ENCODE results near the gene ABCF1.

ABCF1 gene

GRCh38 chr6:30626484-30627366, 55.5 kb downstream of the ABCF1 start, which contains the start of gene ATAT1:
TSS of gene ATAT1 (plus strand) at chr6:30626874.
- peak; percentile 83 for DNase-seq (ENCODE audit: low read depth, low spot score)

GRCh38 chr6:30635834-30636233, 64.6 kb downstream of the ABCF1 start:
- no peak for DNase-seq (ENCODE audit: low read depth, low spot score)

- no peak for DNase-seq (ENCODE audit: low read depth, low spot score)
Measured at GRCh38 chr6:30640481-30640880, 69.2 kb downstream of the ABCF1 start.

GRCh38 chr6:30641048-30641447, 69.8 kb downstream of the ABCF1 start:
- DNase-seq (ENCODE audit: low read depth, low spot score) = no peak
